SK-N-MC (cell line): ENCODE results near the gene HOXD12.

ENCODE experiments used
- EZH2 ChIP-seq: fragments of 200-600 bp; sonication (generic); IDR thresholded peaks from one replicate; pipeline ENCODE4 v1.6.1; 2017; ENCODE audit warnings: antibody characterized with exemption
- POLR2AphosphoS5 ChIP-seq: IDR thresholded peaks from 2 replicates; pipeline ENCODE4 v1.6.1; 2012; ENCODE audit warnings: mild to moderate bottlenecking, low read depth, low read length, borderline replicate concordance

GRCh38 chr2:176109946-176110345, 10.4 kb downstream of the HOXD12 start:
- TF ChIP-seq EZH2 (no peak), POLR2AphosphoS5 (no peak)
